DOHH2 (cell line): ENCODE measurements around the gene DSCAML1.

ENCODE experiments used
- H3F3A ChIP-seq: fragments of 200-600 bp; sonication (generic), shearing (Covaris generic); 2 replicates; pipeline ENCODE4 v1.6.0; 2016; ENCODE audit warnings: antibody characterized with exemption, mild to moderate bottlenecking; ENCODE audit not compliant: control insufficient read depth, insufficient read depth
- H3K27ac ChIP-seq: fragments of 200-600 bp; sonication (generic); 2 replicates; pipeline ENCODE4 v1.5.1; 2014; ENCODE audit warnings: low read depth, mild to moderate bottlenecking, low read length, moderate library complexity
- H3K27me3 ChIP-seq: fragments of 200-600 bp; sonication (generic); 2 replicates; pipeline ENCODE4 v1.6.1; 2014; ENCODE audit warnings: mild to moderate bottlenecking, low read length, mixed read lengths; ENCODE audit not compliant: control insufficient read depth
- H3K36me3 ChIP-seq: fragments of 200-600 bp; sonication (generic); 2 replicates; pipeline ENCODE4 v1.6.1; 2014; ENCODE audit warnings: mild to moderate bottlenecking, low read length, moderate library complexity, mixed read lengths; ENCODE audit not compliant: control insufficient read depth
- H3K4me1 ChIP-seq: fragments of 200-600 bp; sonication (generic); 2 replicates; pipeline ENCODE4 v1.6.1; 2014; ENCODE audit warnings: mild to moderate bottlenecking, low read length, mixed read lengths; ENCODE audit not compliant: control insufficient read depth
- H3K4me2 ChIP-seq: fragments of 200-600 bp; sonication (generic); 2 replicates; pipeline ENCODE4 v1.6.0; 2014; ENCODE audit warnings: mild to moderate bottlenecking, low read length, moderate library complexity
- H3K4me3 ChIP-seq: fragments of 200-600 bp; sonication (generic); 2 replicates; pipeline ENCODE4 v1.5.1; 2014; ENCODE audit warnings: mild to moderate bottlenecking, low read length, mixed read lengths
- H3K79me2 ChIP-seq: fragments of 200-600 bp; sonication (generic); 2 replicates; pipeline ENCODE4 v1.6.1; 2014; ENCODE audit warnings: mild to moderate bottlenecking, low read length, mixed read lengths; ENCODE audit not compliant: control insufficient read depth
- H3K9me2 ChIP-seq: fragments of 200-600 bp; sonication (generic); replicated peaks from 2 replicates; pipeline ENCODE4 v1.6.1; 2014; ENCODE audit warnings: mild to moderate bottlenecking, low read length, mixed read lengths; ENCODE audit not compliant: control insufficient read depth
- H3K9me3 ChIP-seq: fragments of 200-600 bp; sonication (generic); 2 replicates; pipeline ENCODE4 v1.6.1; 2014; ENCODE audit warnings: antibody characterized with exemption, low read length, mixed read lengths; ENCODE audit not compliant: control insufficient read depth, insufficient read depth
- H4K20me1 ChIP-seq: fragments of 200-600 bp; sonication (generic); 2 replicates; pipeline ENCODE4 v1.6.0; 2014; ENCODE audit warnings: low read depth, mild to moderate bottlenecking, antibody characterized with exemption, low read length, moderate library complexity; ENCODE audit not compliant: control insufficient read depth, insufficient read depth
- EZH2phosphoT487 ChIP-seq: fragments of 200-600 bp; sonication (generic); IDR thresholded peaks from 2 replicates; pipeline ENCODE4 v1.6.1; 2017; ENCODE audit warnings: borderline replicate concordance, mild to moderate bottlenecking, antibody characterized with exemption, low read length, moderate library complexity, mixed read lengths
- TF ChIP-seq, protein P1 (sequence below): fragments of 200-600 bp; sonication (generic); IDR thresholded peaks from one replicate; pipeline ENCODE4 v1.5.1; 2014; ENCODE audit warnings: antibody characterized with exemption, mild to moderate bottlenecking, low read depth, low read length; ENCODE audit not compliant: poor library complexity, severe bottlenecking

Gene DSCAML1

DNA sequence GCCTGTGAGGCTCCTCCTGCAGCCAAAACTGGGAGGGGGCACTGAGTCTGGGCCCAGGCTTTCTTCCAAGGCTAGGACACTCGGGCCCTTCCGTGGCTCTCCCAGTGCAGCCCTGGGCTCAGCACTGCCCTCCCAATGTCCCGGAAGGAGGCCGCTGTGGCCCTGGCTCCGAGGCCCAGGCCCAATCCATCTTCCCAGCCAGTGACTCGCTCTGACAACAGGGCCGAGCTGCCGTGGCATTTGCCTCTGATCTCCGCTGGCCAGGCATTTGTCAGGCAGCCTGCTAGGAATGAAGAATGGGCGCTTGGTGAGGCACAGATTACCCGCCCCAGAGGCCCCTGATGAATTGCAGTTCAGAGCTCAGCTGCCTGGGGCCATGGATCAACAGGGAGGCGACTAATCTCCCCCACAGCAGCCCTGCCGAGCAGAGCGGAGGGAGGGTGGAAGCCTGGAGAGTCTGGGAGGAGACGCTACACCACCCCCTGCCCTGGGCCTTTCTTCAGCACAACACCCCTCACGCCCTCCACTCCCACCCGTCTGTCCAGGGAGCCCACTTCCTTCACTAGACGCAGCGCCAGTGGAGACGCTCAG lies 19.2 kb upstream of the DSCAML1 start:
- H3K27ac ChIP-seq: no peak overlapping the region
- H3K4me2 ChIP-seq: no peak overlapping the region
- no peak for TF ChIP-seq EZH2phosphoT487

DNA sequence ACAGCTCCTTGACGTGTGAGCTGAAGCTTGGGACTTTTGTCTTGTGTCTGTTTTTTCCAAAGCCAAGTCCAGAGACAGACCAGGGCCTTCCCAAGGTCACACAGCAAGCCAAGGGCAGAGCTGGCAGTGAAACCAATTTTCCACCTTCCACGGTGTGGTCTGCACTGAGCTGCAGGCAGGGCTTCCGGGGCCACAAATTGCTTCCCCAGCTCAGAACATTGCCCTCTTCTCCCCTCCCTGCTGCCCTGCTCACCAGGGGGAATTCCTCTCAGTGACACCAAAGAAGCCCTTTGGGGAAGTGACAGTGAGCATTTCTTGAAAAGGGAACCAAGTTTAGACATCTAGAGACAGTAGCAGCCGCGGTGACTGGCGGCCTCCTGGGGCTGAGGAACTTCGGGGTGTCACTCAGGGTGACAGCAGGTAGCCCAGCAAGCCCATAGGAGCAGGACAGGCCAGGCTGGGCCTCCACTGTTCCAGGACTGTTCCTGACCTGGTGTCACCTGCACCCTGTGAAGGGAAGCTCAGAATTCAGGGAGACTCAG lies 18.3 kb upstream of the DSCAML1 start:
- Histone ChIP-seq H3K79me2 (no peaks in the 10 kb centered on the region), H3K9me3 (no peaks in the 10 kb centered on the region), H3K27me3 (no peaks in the 10 kb centered on the region), H3K9me2 (no peaks in the 10 kb centered on the region), H3K4me3 (peak overlapping the region; percentile 45), H3K4me2 (peak overlapping the region; percentile 66), H3K4me1 (peaks cover 37% of the 10 kb centered on the region), H4K20me1 (no peaks in the 10 kb centered on the region), H3K36me3 (no peaks in the 10 kb centered on the region), H3F3A (no peaks in the 10 kb centered on the region), H3K27ac (no peak overlapping the region)
- TF ChIP-seq, protein P1, sequence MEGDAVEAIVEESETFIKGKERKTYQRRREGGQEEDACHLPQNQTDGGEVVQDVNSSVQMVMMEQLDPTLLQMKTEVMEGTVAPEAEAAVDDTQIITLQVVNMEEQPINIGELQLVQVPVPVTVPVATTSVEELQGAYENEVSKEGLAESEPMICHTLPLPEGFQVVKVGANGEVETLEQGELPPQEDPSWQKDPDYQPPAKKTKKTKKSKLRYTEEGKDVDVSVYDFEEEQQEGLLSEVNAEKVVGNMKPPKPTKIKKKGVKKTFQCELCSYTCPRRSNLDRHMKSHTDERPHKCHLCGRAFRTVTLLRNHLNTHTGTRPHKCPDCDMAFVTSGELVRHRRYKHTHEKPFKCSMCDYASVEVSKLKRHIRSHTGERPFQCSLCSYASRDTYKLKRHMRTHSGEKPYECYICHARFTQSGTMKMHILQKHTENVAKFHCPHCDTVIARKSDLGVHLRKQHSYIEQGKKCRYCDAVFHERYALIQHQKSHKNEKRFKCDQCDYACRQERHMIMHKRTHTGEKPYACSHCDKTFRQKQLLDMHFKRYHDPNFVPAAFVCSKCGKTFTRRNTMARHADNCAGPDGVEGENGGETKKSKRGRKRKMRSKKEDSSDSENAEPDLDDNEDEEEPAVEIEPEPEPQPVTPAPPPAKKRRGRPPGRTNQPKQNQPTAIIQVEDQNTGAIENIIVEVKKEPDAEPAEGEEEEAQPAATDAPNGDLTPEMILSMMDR: no peak

More for the DNA sequence above, 19.2 kb upstream of the DSCAML1 start:
- H3K27me3 ChIP-seq: no peaks in the 10 kb centered on the region
- no peak overlapping the region for H3K4me3 ChIP-seq
- no peaks in the 10 kb centered on the region for H3F3A ChIP-seq
- H3K36me3 ChIP-seq: no peaks in the 10 kb centered on the region
- H3K79me2 ChIP-seq: no peaks in the 10 kb centered on the region
- H3K4me1 ChIP-seq: peaks cover 37% of the 10 kb centered on the region
- H3K9me3 ChIP-seq: no peaks in the 10 kb centered on the region
- H3K9me2 ChIP-seq: no peaks in the 10 kb centered on the region
- no peaks in the 10 kb centered on the region for H4K20me1 ChIP-seq

DNA sequence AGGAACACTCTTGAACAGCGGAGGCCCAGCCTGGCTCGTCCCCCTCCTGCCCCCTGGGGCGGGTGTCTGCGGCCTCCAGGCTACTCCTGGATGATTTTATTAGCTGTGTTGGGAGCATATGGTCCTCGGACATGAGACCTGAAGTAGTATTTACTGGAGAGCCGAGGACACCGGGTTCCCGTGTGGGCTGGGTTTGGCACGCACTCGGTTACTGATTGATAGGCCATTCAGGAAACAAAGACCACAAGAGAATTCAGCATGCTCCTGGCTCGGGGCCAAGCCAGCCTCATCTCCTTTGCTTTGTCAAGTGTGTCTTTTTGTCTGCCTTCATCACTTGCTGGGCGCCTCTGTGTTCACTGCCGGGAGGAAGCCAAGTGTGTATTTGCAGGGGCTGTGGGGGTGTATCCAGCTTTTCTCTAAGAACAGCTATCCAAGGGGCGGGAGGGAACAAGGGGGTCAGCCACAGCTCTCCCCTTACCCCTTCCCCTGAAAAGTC lies 17.8 kb upstream of the DSCAML1 start:
- Histone ChIP-seq H3K4me1 (peaks cover 37% of the 10 kb centered on the region), H3F3A (no peaks in the 10 kb centered on the region), H3K4me3 (peak overlapping the region; percentile 45)

More for the DNA sequence above, 17.8 kb upstream of the DSCAML1 start:
- H3K79me2 ChIP-seq: no peaks in the 10 kb centered on the region
- no peak overlapping the region for H3K27ac ChIP-seq
- peaks cover 1% of the 10 kb centered on the region; the same call in 1 of the 2 replicates for H3K27me3 ChIP-seq
- H3K9me3 ChIP-seq: no peaks in the 10 kb centered on the region
- no peak for TF ChIP-seq EZH2phosphoT487
- TF ChIP-seq, protein P1: no peak
- H3K4me2 ChIP-seq: peak overlapping the region; percentile 66
- H4K20me1 ChIP-seq: no peaks in the 10 kb centered on the region
- no peaks in the 10 kb centered on the region for H3K9me2 ChIP-seq
- H3K36me3 ChIP-seq: no peaks in the 10 kb centered on the region
